Left colon (tissue), 2 donors: Measurements from ENCODE around the gene EXOC4. TPM values are rescaled to one million over a fixed set of nuclear protein-coding genes. Genes with fewer than 3 reads are reported as not detected.

Experiments used
- ATAC-seq: fragments of 200-7000 bp; cut with Tn5 transposase; one replicate; pipeline ENCODE4 v1.9.1; 2020; ENCODE audit warnings: mild to moderate bottlenecking, moderate library complexity
- DNase-seq, 2 donors: peaks; one replicate each; pipeline ENCODE4 v3.0.0-alpha.2; 2020
- intact Hi-C, 2 donors: fragments of 100-400 bp; cut with DNase I in 1 of 2; cut with micrococcal nuclease in 1 of 2; formaldehyde crosslinking; loops; one replicate each; pipeline versions ENCODE4 v1.11.2 to v1.14.0; 2022; cut with DNase I, micrococcal nuclease
- total RNA-seq, 2 donors: library from RNA; stranded (reverse); fragmentation: NEBNext Ultra II Directional; extraction: Animal tissue kit (Norgen Biotek cat#: 25700); gene quantifications; one replicate each; pipeline ENCODE4 v1.2.1, GENCODE V29; 2021
- donor health status: DM: no; HTN: no; CAD: no.
- donor health status: DM: yes; HTN: yes; CAD: no.

The EXOC4 gene
- total RNA-seq, 2 donors from 2014 or later = 78.8 to 85.4 TPM

- no peak for ATAC-seq
- intact Hi-C loops = no loop called here
- no peak for DNase-seq
These were observed 444.7 kb downstream of the EXOC4 start for GRCh38 chr7:133697585-133697984.

GRCh38 chr7:133698127-133698526, 445.2 kb downstream of the EXOC4 start:
- intact Hi-C loops = no loop called here
- no peak for ATAC-seq
- DNase-seq = no peak

- no peak for ATAC-seq
- DNase-seq = no peak
- intact Hi-C loops = no loop called here
These were observed 446.5 kb downstream of the EXOC4 start for GRCh38 chr7:133699386-133699785.

GRCh38 chr7:133702078-133702477, 449.2 kb downstream of the EXOC4 start:
- DNase-seq (no peak), ATAC-seq (no peak)
- intact Hi-C loops = no loop called here

- intact Hi-C loops = no loop called here
- DNase-seq = no peak
These were observed 450.1 kb downstream of the EXOC4 start for GRCh38 chr7:133702960-133703359.

GRCh38 chr7:133703547-133703946, 450.7 kb downstream of the EXOC4 start:
- no peak for ATAC-seq

More at GRCh38 chr7:133702960-133703359, 450.1 kb downstream of the EXOC4 start:
- no peak for ATAC-seq

GRCh38 chr7:133704453-133704852, 451.6 kb downstream of the EXOC4 start:
- DNase-seq (no peak), ATAC-seq (no peak)
- intact Hi-C loops = no loop called here

More at GRCh38 chr7:133703547-133703946, 450.7 kb downstream of the EXOC4 start:
- no peak for DNase-seq
- intact Hi-C loops = no loop called here

- ATAC-seq (no peak), DNase-seq (no peak)
- intact Hi-C loops = no loop called here
These were observed 452.7 kb downstream of the EXOC4 start for GRCh38 chr7:133705596-133705995.

- ATAC-seq (no peak), DNase-seq (no peak)
- intact Hi-C loops = no loop called here
These were observed 453.1 kb downstream of the EXOC4 start for GRCh38 chr7:133706016-133706415.

GRCh38 chr7:133709036-133709880, 456.4 kb downstream of the EXOC4 start:
- ATAC-seq = no peak
- intact Hi-C loops = no loop called here
- no peak for DNase-seq

GRCh38 chr7:133712544-133712943, 459.7 kb downstream of the EXOC4 start:
- intact Hi-C loops = no loop called here
- ATAC-seq (no peak), DNase-seq (no peak)

- intact Hi-C loops = no loop called here
- no peak for ATAC-seq
- DNase-seq = no peak
These were observed 461.8 kb downstream of the EXOC4 start for GRCh38 chr7:133714654-133715053.

GRCh38 chr7:133718131-133718530, 465.3 kb downstream of the EXOC4 start:
- DNase-seq (no peak), ATAC-seq (no peak)
- intact Hi-C loops = no loop called here

GRCh38 chr7:133723044-133723443, 470.2 kb downstream of the EXOC4 start:
- intact Hi-C loops = no loop called here
- DNase-seq = no peak
- ATAC-seq = no peak

GRCh38 chr7:133724148-133724547, 471.3 kb downstream of the EXOC4 start:
- ATAC-seq = no peak
- intact Hi-C loops = no loop called here
- no peak for DNase-seq

GRCh38 chr7:133724694-133725093, 471.8 kb downstream of the EXOC4 start:
- no peak for DNase-seq
- no peak for ATAC-seq
- intact Hi-C loops = no loop called here

- DNase-seq (peak in 1 of 2 donors; percentile 3), ATAC-seq (peak; percentile 37)
- intact Hi-C loops = no loop called here
These were observed 474.8 kb downstream of the EXOC4 start for GRCh38 chr7:133727476-133728214.

GRCh38 chr7:133730360-133730759, 477.5 kb downstream of the EXOC4 start:
- ATAC-seq (no peak), DNase-seq (no peak)
- intact Hi-C loops = no loop called here

GRCh38 chr7:133733401-133733800, 480.5 kb downstream of the EXOC4 start:
- intact Hi-C loops = no loop called here
- ATAC-seq = no peak

GRCh38 chr7:133735222-133735621, 482.3 kb downstream of the EXOC4 start:
- DNase-seq (no peak), ATAC-seq (no peak)
- intact Hi-C loops = no loop called here

More at GRCh38 chr7:133733401-133733800, 480.5 kb downstream of the EXOC4 start:
- no peak for DNase-seq
